ENCODE measurements around the gene PIGQ.

DNA sequence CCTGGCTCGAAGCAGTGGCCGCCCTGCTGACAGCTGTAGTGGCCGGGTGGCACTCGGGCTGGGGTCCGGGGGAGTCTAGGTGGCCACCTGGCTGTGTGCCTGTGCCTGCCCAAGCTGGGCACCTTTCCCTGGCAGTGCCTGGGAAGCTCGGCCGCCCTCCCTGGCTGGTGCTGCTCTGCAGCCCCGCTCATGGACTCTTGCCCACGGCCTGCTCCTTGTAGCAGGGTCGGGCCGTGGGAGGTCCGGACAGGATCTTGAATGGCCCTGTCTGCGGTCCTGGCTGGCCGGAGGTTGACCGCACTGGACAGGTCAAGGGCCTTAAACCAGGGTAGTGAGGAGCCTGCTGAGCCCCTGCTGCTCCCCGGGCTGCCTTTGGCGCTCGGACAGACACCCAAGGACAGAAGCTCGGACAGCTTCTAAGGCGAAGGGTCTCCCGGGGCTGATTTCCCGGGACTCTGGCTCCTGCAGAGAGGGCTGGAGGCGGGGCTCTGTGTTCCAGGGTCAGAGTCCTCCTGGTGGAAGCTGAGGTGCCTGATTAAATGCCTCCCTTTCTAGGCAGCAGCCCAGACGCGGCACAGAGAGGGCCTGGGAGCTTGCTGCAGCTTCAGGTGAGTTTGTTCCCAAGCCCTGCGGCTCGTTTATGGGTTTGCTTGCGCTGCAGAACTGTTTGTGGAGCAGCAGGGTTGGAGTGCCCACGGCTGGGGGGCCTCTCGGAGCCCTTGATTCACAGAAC is 36.2 kb upstream of the PIGQ start:
- TF ChIP-seq, protein P1, sequence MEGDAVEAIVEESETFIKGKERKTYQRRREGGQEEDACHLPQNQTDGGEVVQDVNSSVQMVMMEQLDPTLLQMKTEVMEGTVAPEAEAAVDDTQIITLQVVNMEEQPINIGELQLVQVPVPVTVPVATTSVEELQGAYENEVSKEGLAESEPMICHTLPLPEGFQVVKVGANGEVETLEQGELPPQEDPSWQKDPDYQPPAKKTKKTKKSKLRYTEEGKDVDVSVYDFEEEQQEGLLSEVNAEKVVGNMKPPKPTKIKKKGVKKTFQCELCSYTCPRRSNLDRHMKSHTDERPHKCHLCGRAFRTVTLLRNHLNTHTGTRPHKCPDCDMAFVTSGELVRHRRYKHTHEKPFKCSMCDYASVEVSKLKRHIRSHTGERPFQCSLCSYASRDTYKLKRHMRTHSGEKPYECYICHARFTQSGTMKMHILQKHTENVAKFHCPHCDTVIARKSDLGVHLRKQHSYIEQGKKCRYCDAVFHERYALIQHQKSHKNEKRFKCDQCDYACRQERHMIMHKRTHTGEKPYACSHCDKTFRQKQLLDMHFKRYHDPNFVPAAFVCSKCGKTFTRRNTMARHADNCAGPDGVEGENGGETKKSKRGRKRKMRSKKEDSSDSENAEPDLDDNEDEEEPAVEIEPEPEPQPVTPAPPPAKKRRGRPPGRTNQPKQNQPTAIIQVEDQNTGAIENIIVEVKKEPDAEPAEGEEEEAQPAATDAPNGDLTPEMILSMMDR (IDR thresholded peaks at IDR 0.05): no peak
- no peak for TF ChIP-seq POLR2A (IDR thresholded peaks at IDR 0.05)
